Brain microvascular endothelial cell (primary cell): Measurements from ENCODE around the gene RANBP17.

Source experiments
- DNase-seq: peaks from one replicate; pipeline ENCODE4 v3.0.0-alpha.2; 2020
- H3K27ac ChIP-seq: fragments of 250-450 bp; sonication (Bioruptor Pico); 2 replicates; pipeline ENCODE4 v1.5.1; 2020; ENCODE audit warnings: mild to moderate bottlenecking, moderate library complexity
- H3K27me3 ChIP-seq: fragments of 250-450 bp; sonication (Bioruptor Pico); replicated peaks from 2 replicates; pipeline ENCODE4 v1.5.1; 2020; ENCODE audit warnings: mild to moderate bottlenecking
- H3K36me3 ChIP-seq: fragments of 250-450 bp; sonication (Bioruptor Pico); replicated peaks from 2 replicates; pipeline ENCODE4 v1.5.1; 2020; ENCODE audit warnings: mild to moderate bottlenecking
- H3K4me3 ChIP-seq: 2 replicates; pipeline ENCODE4 v1.5.1; 2011; ENCODE audit warnings: low read depth, mild to moderate bottlenecking, control low read depth, low read length, moderate library complexity
- CTCF ChIP-seq: IDR thresholded peaks from 2 replicates; pipeline ENCODE4 v1.5.1; 2011; ENCODE audit warnings: low read depth, mild to moderate bottlenecking, moderate library complexity, low read length, control low read depth, inconsistent platforms; ENCODE audit errors: missing control alignments
- in situ Hi-C: cut with HindIII; loops from 2 replicates; pipeline ENCODE4 v1.10.0; 2017; ENCODE audit warnings: low sequenced_read_pairs, low pct_ligation_motif_present

The RANBP17 gene

GRCh38 chr5:170885256-170885655 lies 23.4 kb downstream of the RANBP17 start:
- in situ Hi-C loops, result no loop called here
- H3K27me3 ChIP-seq, result no peaks in the 10 kb centered on the region

GRCh38 chr5:170885809-170886208 lies 24.0 kb downstream of the RANBP17 start:
- no peaks in the 10 kb centered on the region for H3K36me3 ChIP-seq
- TF ChIP-seq CTCF, result no peak
- in situ Hi-C loops, result no loop called here
- no peak overlapping the region for H3K4me3 ChIP-seq
- H3K27ac ChIP-seq, result no peak overlapping the region
- no peak for DNase-seq
- H3K27me3 ChIP-seq, result no peaks in the 10 kb centered on the region

More at GRCh38 chr5:170885256-170885655, 23.4 kb downstream of the RANBP17 start:
- H3K36me3 ChIP-seq, result no peaks in the 10 kb centered on the region
- H3K4me3 ChIP-seq, result no peak overlapping the region
- no peak for TF ChIP-seq CTCF
- DNase-seq, result no peak
- H3K27ac ChIP-seq, result no peak overlapping the region

- in situ Hi-C loops, result no loop called here
- DNase-seq, result no peak
Measured at GRCh38 chr5:170886210-170886894, 24.5 kb downstream of the RANBP17 start.

GRCh38 chr5:170892196-170892595 lies 30.4 kb downstream of the RANBP17 start:
- Histone ChIP-seq H3K27ac (peak overlapping the region; percentile 93), H3K36me3 (no peaks in the 10 kb centered on the region), H3K4me3 (no peak overlapping the region), H3K27me3 (no peaks in the 10 kb centered on the region)
- no peak for TF ChIP-seq CTCF
- in situ Hi-C loops, result no loop called here
- peak; percentile 83 for DNase-seq

More at GRCh38 chr5:170886210-170886894, 24.5 kb downstream of the RANBP17 start:
- H3K36me3 ChIP-seq, result no peaks in the 10 kb centered on the region
- no peaks in the 10 kb centered on the region for H3K27me3 ChIP-seq
- H3K27ac ChIP-seq, result no peak overlapping the region
- H3K4me3 ChIP-seq, result no peak overlapping the region
- no peak for TF ChIP-seq CTCF

- Histone ChIP-seq H3K27ac (no peak overlapping the region), H3K27me3 (no peaks in the 10 kb centered on the region), H3K4me3 (no peak overlapping the region), H3K36me3 (no peaks in the 10 kb centered on the region)
- no peak for TF ChIP-seq CTCF
- no peak for DNase-seq
- in situ Hi-C loops, result no loop called here
Measured at GRCh38 chr5:170894665-170895064, 32.8 kb downstream of the RANBP17 start.

- in situ Hi-C loops, result no loop called here
- H3K27me3 ChIP-seq, result no peaks in the 10 kb centered on the region
- no peak overlapping the region for H3K27ac ChIP-seq
- no peaks in the 10 kb centered on the region for H3K36me3 ChIP-seq
- peak; percentile 46 for DNase-seq
- no peak overlapping the region for H3K4me3 ChIP-seq
- TF ChIP-seq CTCF, result peak; percentile 67
Measured at GRCh38 chr5:170896779-170897178, 35.0 kb downstream of the RANBP17 start.
